ENCODE results near the gene NEDD4.

The NEDD4 gene

DNA sequence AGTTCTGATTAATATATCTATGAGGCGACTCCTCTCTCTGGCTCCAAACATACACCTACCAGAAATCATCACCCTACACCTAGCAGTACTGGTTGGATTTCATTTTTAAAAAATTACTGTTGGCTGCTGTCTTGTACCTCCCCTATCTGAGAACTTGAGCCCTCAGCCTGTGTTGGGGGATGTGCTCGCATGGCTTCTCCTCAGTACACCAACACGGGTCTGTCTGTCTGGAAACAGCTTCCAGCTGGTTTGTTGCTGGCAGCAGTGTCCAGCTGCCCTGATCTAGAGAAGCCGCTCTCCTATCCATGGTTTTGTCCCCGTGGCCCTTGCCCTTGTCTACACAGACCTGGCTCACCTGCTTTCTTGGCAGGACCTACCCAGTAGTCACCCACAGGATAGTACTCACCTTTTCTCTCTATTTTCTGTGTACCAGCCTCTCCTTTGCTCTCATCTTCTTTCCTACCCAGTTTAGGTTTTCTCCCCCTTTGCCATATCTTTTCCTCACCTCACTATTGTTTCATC is 43.2 kb upstream of the NEDD4 start:
- H3K4me1 ChIP-seq (ENCODE audit: control extremely low read depth in 1 of 4, control insufficient read depth in 4 of 4, insufficient read depth in 4 of 4, low read length in 3 of 4): no peaks in the 10 kb centered on the region
- no peaks in the 10 kb centered on the region for H3K27me3 ChIP-seq (replicated peaks in 2 of 5; ENCODE audit: control insufficient read depth in 4 of 5, insufficient read depth in 5 of 5, low read length in 4 of 5)
- no peaks in the 10 kb centered on the region for H3K36me3 ChIP-seq (ENCODE audit: control insufficient read depth in 4 of 4, insufficient read depth in 4 of 4, low read length in 3 of 4)
- no peak overlapping the region for H3K27ac ChIP-seq (ENCODE audit: insufficient read depth in 1 of 2, low read depth in 1 of 2, low read length in 2 of 2, poor library complexity in 1 of 2, severe bottlenecking in 2 of 2)
- POLR2A ChIA-PET: no interaction called here
- DNase-seq: no peak
- 98% methylated on average over 4 of the region's 5 CpGs for WGBS (ENCODE audit: insufficient coverage)
- no peak overlapping the region for H3K4me3 ChIP-seq (ENCODE audit: control insufficient read depth in 1 of 7, extremely low read depth in 1 of 7, insufficient read depth in 4 of 7, low read depth in 2 of 7, low read length in 6 of 7)
- CTCF ChIA-PET: no interaction called here
- H3K9me3 ChIP-seq (ENCODE audit: control extremely low read depth in 1 of 5, control insufficient read depth in 4 of 5, insufficient read depth in 2 of 5, low read depth in 1 of 5, low read length in 4 of 5): no peaks in the 10 kb centered on the region

DNA sequence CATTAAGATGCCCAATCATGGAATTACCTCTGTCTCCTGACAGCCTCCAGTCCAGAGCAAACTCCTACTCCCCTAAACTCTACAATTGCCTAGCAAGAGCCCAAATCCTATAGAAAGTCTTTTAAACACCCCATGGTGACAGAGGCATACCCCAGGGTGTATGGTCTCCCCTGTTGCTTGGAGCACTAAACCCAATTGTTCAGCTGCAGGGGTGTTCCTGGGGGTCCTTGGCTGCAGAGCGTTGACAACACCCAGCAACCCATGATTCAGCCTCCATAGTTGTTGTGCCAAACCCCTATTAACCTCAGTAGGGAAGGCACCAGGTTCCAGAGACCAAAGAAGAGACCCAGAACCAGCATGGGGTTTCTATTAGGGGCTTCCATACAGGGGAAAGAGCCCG is 41.8 kb upstream of the NEDD4 start:
- no peak for DNase-seq

DNA sequence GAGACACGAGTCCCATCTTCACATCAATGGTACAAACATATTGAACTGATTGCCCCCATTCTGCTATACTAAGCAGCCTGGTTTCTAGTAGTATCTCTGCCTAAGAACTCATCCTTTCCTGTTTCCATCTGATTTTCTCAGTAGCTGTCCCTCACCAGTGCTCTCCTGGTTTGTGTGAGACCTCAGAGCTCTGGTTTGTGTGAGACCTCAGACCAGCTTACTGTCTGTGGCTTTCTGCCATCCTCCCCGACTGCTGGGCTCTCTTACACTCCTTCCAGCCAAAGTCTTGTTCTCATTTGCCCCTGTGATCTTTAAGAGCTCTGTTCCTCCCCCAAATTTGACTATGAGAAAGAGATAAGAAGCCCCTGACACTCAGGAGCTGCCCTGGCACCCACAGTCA is 41.1 kb upstream of the NEDD4 start:
- Histone ChIP-seq H3K4me1 (ENCODE audit: control extremely low read depth in 1 of 4, control insufficient read depth in 4 of 4, insufficient read depth in 4 of 4, low read length in 3 of 4) (no peaks in the 10 kb centered on the region), H3K4me3 (ENCODE audit: control insufficient read depth in 1 of 7, extremely low read depth in 1 of 7, insufficient read depth in 4 of 7, low read depth in 2 of 7, low read length in 6 of 7) (no peak overlapping the region), H3K36me3 (ENCODE audit: control insufficient read depth in 4 of 4, insufficient read depth in 4 of 4, low read length in 3 of 4) (no peaks in the 10 kb centered on the region), H3K27me3 (replicated peaks in 2 of 5; ENCODE audit: control insufficient read depth in 4 of 5, insufficient read depth in 5 of 5, low read length in 4 of 5) (no peaks in the 10 kb centered on the region), H3K27ac (ENCODE audit: insufficient read depth in 1 of 2, low read depth in 1 of 2, low read length in 2 of 2, poor library complexity in 1 of 2, severe bottlenecking in 2 of 2) (no peak overlapping the region), H3K9me3 (ENCODE audit: control extremely low read depth in 1 of 5, control insufficient read depth in 4 of 5, insufficient read depth in 2 of 5, low read depth in 1 of 5, low read length in 4 of 5) (no peaks in the 10 kb centered on the region)
- 100% methylated on average over 1 of the region's 2 CpGs for WGBS (ENCODE audit: insufficient coverage)
- CTCF ChIA-PET: no interaction called here
- no peak for DNase-seq
- POLR2A ChIA-PET: no interaction called here

More for the DNA sequence above, 41.8 kb upstream of the NEDD4 start:
- Histone ChIP-seq H3K27me3 (replicated peaks in 2 of 5; ENCODE audit: control insufficient read depth in 4 of 5, insufficient read depth in 5 of 5, low read length in 4 of 5) (no peaks in the 10 kb centered on the region), H3K36me3 (ENCODE audit: control insufficient read depth in 4 of 4, insufficient read depth in 4 of 4, low read length in 3 of 4) (no peaks in the 10 kb centered on the region), H3K9me3 (ENCODE audit: control extremely low read depth in 1 of 5, control insufficient read depth in 4 of 5, insufficient read depth in 2 of 5, low read depth in 1 of 5, low read length in 4 of 5) (no peaks in the 10 kb centered on the region), H3K27ac (ENCODE audit: insufficient read depth in 1 of 2, low read depth in 1 of 2, low read length in 2 of 2, poor library complexity in 1 of 2, severe bottlenecking in 2 of 2) (no peak overlapping the region), H3K4me1 (ENCODE audit: control extremely low read depth in 1 of 4, control insufficient read depth in 4 of 4, insufficient read depth in 4 of 4, low read length in 3 of 4) (no peaks in the 10 kb centered on the region), H3K4me3 (ENCODE audit: control insufficient read depth in 1 of 7, extremely low read depth in 1 of 7, insufficient read depth in 4 of 7, low read depth in 2 of 7, low read length in 6 of 7) (no peak overlapping the region)
- CTCF ChIA-PET: no interaction called here
- POLR2A ChIA-PET: no interaction called here
- WGBS (ENCODE audit: insufficient coverage): 100% methylated on average over 2 of the region's 2 CpGs

- DNase-seq: no peak
- no peaks in the 10 kb centered on the region for H3K4me1 ChIP-seq (ENCODE audit: control extremely low read depth in 1 of 4, control insufficient read depth in 4 of 4, insufficient read depth in 4 of 4, low read length in 3 of 4)
- no peak overlapping the region for H3K27ac ChIP-seq (ENCODE audit: insufficient read depth in 1 of 2, low read depth in 1 of 2, low read length in 2 of 2, poor library complexity in 1 of 2, severe bottlenecking in 2 of 2)
- no peaks in the 10 kb centered on the region for H3K36me3 ChIP-seq (ENCODE audit: control insufficient read depth in 4 of 4, insufficient read depth in 4 of 4, low read length in 3 of 4)
- H3K27me3 ChIP-seq (replicated peaks in 2 of 5; ENCODE audit: control insufficient read depth in 4 of 5, insufficient read depth in 5 of 5, low read length in 4 of 5): no peaks in the 10 kb centered on the region
- 100% methylated on average over 1 of the region's 1 CpG for WGBS (ENCODE audit: insufficient coverage)
- POLR2A ChIA-PET: no interaction called here
- CTCF ChIA-PET: no interaction called here
- no peak overlapping the region for H3K4me3 ChIP-seq (ENCODE audit: control insufficient read depth in 1 of 7, extremely low read depth in 1 of 7, insufficient read depth in 4 of 7, low read depth in 2 of 7, low read length in 6 of 7)
- no peaks in the 10 kb centered on the region for H3K9me3 ChIP-seq (ENCODE audit: control extremely low read depth in 1 of 5, control insufficient read depth in 4 of 5, insufficient read depth in 2 of 5, low read depth in 1 of 5, low read length in 4 of 5)
These were observed 39.0 kb upstream of the NEDD4 start for GRCh38 chr15:56032373-56032772.

DNA sequence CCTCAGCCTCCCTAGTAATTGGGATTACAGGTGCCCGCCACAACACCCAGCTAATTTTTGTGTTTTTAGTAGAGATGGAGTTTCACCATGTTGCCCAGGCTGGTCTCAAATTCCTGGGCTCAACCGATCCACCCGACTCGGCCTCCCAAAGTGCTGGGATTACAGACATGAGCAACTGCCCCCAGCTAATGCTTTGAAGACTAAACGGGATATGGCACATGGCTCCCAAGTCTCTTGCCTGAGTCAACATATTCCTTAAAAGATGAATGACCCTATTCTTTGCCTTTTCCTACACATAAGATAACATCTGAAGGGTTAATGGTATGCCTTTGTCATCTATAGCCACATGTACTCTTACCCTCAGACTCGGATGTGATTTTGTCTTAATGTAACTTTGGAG is 38.4 kb upstream of the NEDD4 start:
- Histone ChIP-seq H3K27ac (ENCODE audit: insufficient read depth in 1 of 2, low read depth in 1 of 2, low read length in 2 of 2, poor library complexity in 1 of 2, severe bottlenecking in 2 of 2) (no peak overlapping the region), H3K36me3 (ENCODE audit: control insufficient read depth in 4 of 4, insufficient read depth in 4 of 4, low read length in 3 of 4) (no peaks in the 10 kb centered on the region), H3K9me3 (ENCODE audit: control extremely low read depth in 1 of 5, control insufficient read depth in 4 of 5, insufficient read depth in 2 of 5, low read depth in 1 of 5, low read length in 4 of 5) (no peaks in the 10 kb centered on the region), H3K4me3 (ENCODE audit: control insufficient read depth in 1 of 7, extremely low read depth in 1 of 7, insufficient read depth in 4 of 7, low read depth in 2 of 7, low read length in 6 of 7) (no peak overlapping the region), H3K4me1 (ENCODE audit: control extremely low read depth in 1 of 4, control insufficient read depth in 4 of 4, insufficient read depth in 4 of 4, low read length in 3 of 4) (no peaks in the 10 kb centered on the region), H3K27me3 (replicated peaks in 2 of 5; ENCODE audit: control insufficient read depth in 4 of 5, insufficient read depth in 5 of 5, low read length in 4 of 5) (no peaks in the 10 kb centered on the region)
- no peak for DNase-seq
- CTCF ChIA-PET: interaction anchor here (0.9 to 1.0 kb wide), 2 partner anchors 10 to 12 kb away, joined by 3 read pairs; no protein-coding TSS in a partner anchor
- 90% methylated on average over 5 of the region's 6 CpGs for WGBS (ENCODE audit: insufficient coverage)
- POLR2A ChIA-PET: no interaction called here

DNA sequence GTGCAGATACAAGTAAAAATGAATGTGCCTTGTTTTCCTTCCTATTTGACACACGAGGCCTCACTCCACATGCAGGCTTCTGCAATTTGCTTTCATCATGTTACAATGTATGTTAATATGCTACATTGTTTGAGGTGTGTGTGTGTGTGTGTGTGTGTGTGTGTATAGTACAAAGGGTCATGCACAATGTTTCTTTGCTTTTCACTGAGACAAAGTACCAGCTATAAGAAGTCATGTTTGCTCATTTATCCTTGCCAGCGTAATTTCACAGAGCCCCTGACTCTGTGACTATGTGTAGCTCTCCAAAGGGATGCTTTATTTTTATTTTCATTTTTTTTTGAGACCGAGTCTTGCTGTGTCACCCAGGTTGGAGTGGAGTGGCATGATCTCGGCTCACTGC is 38.0 kb upstream of the NEDD4 start:
- Histone ChIP-seq H3K27me3 (replicated peaks in 2 of 5; ENCODE audit: control insufficient read depth in 4 of 5, insufficient read depth in 5 of 5, low read length in 4 of 5) (no peaks in the 10 kb centered on the region), H3K4me1 (ENCODE audit: control extremely low read depth in 1 of 4, control insufficient read depth in 4 of 4, insufficient read depth in 4 of 4, low read length in 3 of 4) (no peaks in the 10 kb centered on the region), H3K9me3 (ENCODE audit: control extremely low read depth in 1 of 5, control insufficient read depth in 4 of 5, insufficient read depth in 2 of 5, low read depth in 1 of 5, low read length in 4 of 5) (no peaks in the 10 kb centered on the region), H3K27ac (ENCODE audit: insufficient read depth in 1 of 2, low read depth in 1 of 2, low read length in 2 of 2, poor library complexity in 1 of 2, severe bottlenecking in 2 of 2) (no peak overlapping the region), H3K36me3 (ENCODE audit: control insufficient read depth in 4 of 4, insufficient read depth in 4 of 4, low read length in 3 of 4) (no peaks in the 10 kb centered on the region), H3K4me3 (ENCODE audit: control insufficient read depth in 1 of 7, extremely low read depth in 1 of 7, insufficient read depth in 4 of 7, low read depth in 2 of 7, low read length in 6 of 7) (no peak overlapping the region)
- DNase-seq: no peak
- ChIA-PET CTCF (interaction anchor here (0.8 to 1.0 kb wide), 3 partner anchors 10 to 96 kb away, joined by 3 read pairs; no protein-coding TSS in a partner anchor), POLR2A (no interaction called here)
- WGBS (ENCODE audit: insufficient coverage): 100% methylated on average over 2 of the region's 4 CpGs

DNA sequence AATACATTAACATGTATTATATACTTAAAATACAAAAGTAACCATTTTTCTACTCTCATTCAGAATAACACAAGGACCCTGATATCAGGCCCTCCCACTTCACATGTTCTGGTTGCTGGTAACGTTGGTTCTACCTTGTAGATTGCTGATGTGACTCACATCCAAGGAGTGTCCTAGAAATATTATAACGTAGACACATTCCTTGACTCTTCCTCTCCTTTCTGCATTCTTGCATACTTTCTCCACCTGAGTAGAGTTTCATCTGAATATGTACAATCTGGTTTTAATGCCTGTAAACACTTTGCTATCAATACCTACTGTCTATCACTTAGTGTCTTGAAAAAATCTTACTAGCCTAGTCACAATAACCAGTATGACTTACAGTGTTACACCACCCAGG is 35.0 kb upstream of the NEDD4 start:
- H3K4me3 ChIP-seq (ENCODE audit: control insufficient read depth in 1 of 7, extremely low read depth in 1 of 7, insufficient read depth in 4 of 7, low read depth in 2 of 7, low read length in 6 of 7): no peak overlapping the region
- CTCF ChIA-PET: no interaction called here
- H3K27ac ChIP-seq (ENCODE audit: insufficient read depth in 1 of 2, low read depth in 1 of 2, low read length in 2 of 2, poor library complexity in 1 of 2, severe bottlenecking in 2 of 2): no peak overlapping the region
- no peak for DNase-seq
- WGBS (ENCODE audit: insufficient coverage): 86% methylated on average over 2 of the region's 2 CpGs
- H3K27me3 ChIP-seq (replicated peaks in 2 of 5; ENCODE audit: control insufficient read depth in 4 of 5, insufficient read depth in 5 of 5, low read length in 4 of 5): no peaks in the 10 kb centered on the region
- H3K36me3 ChIP-seq (ENCODE audit: control insufficient read depth in 4 of 4, insufficient read depth in 4 of 4, low read length in 3 of 4): no peaks in the 10 kb centered on the region
- POLR2A ChIA-PET: no interaction called here
- H3K4me1 ChIP-seq (ENCODE audit: control extremely low read depth in 1 of 4, control insufficient read depth in 4 of 4, insufficient read depth in 4 of 4, low read length in 3 of 4): no peaks in the 10 kb centered on the region
- H3K9me3 ChIP-seq (ENCODE audit: control extremely low read depth in 1 of 5, control insufficient read depth in 4 of 5, insufficient read depth in 2 of 5, low read depth in 1 of 5, low read length in 4 of 5): peaks cover 0 to 2% (median 0%) of the 10 kb centered on the region in 5 experiments
